Nephron progenitor cell (in vitro differentiated cells): ENCODE measurements around the gene EI24.

Source experiments
- DNase-seq: peaks from one replicate; pipeline ENCODE4 v3.0.0; 2021
- H3K27ac Mint-ChIP-seq: 2 replicates; pipeline ENCODE4 v1.8.0; 2021; ENCODE audit warnings: mild to moderate bottlenecking, moderate library complexity, mixed read lengths
- H3K27me3 Mint-ChIP-seq: 2 replicates; pipeline ENCODE4 v1.8.0; 2021; ENCODE audit warnings: mild to moderate bottlenecking, low read depth, mixed read lengths; ENCODE audit not compliant: poor library complexity
- H3K36me3 Mint-ChIP-seq: 2 replicates; pipeline ENCODE4 v1.8.0; 2021; ENCODE audit warnings: low read depth, mixed read lengths
- H3K4me1 Mint-ChIP-seq: 2 replicates; pipeline ENCODE4 v1.8.0; 2021; ENCODE audit warnings: mixed read lengths
- H3K4me3 Mint-ChIP-seq: 2 replicates; pipeline ENCODE4 v1.8.0; 2021; ENCODE audit warnings: mild to moderate bottlenecking, moderate library complexity, mixed read lengths
- H3K9me3 Mint-ChIP-seq: 2 replicates; pipeline ENCODE4 v1.8.0; 2021; ENCODE audit warnings: mild to moderate bottlenecking, moderate library complexity, mixed read lengths
- CTCF ChIP-seq: fragments of 200-600 bp; sonication (generic); IDR thresholded peaks from 2 replicates; pipeline ENCODE4 v1.5.0; 2021; ENCODE audit warnings: antibody characterized with exemption

The EI24 gene

GRCh38 chr11:125626288-125626950 is 57.1 kb downstream of the EI24 start:
- Mint-ChIP-seq H3K27ac (peak overlapping the region; percentile 91), H3K4me3 (peak overlapping the region; percentile 94)

GRCh38 chr11:125627236-125627910 is 58.1 kb downstream of the EI24 start:
- no peaks in the 10 kb centered on the region for H3K27me3 Mint-ChIP-seq
- no peaks in the 10 kb centered on the region for H3K9me3 Mint-ChIP-seq
- peak overlapping the region; percentile 94 for H3K4me3 Mint-ChIP-seq
- peaks cover 25% of the 10 kb centered on the region for H3K4me1 Mint-ChIP-seq
- H3K36me3 Mint-ChIP-seq: peaks cover 30% of the 10 kb centered on the region
- H3K27ac Mint-ChIP-seq: no peak overlapping the region
- TF ChIP-seq CTCF: no peak
- no peak for DNase-seq

More at GRCh38 chr11:125626288-125626950, 57.1 kb downstream of the EI24 start:
- Mint-ChIP-seq H3K36me3 (peaks cover 30% of the 10 kb centered on the region), H3K27me3 (no peaks in the 10 kb centered on the region), H3K9me3 (no peaks in the 10 kb centered on the region), H3K4me1 (peaks cover 25% of the 10 kb centered on the region)
- DNase-seq: no peak
- no peak for TF ChIP-seq CTCF
